ENCODE measurements around the gene PACS1. TPM values are rescaled to one million over a fixed set of nuclear protein-coding genes. Genes with fewer than 3 reads are reported as not detected.

Gene PACS1
- polyA plus RNA-seq, 1 experiment = 27.1 TPM

DNA sequence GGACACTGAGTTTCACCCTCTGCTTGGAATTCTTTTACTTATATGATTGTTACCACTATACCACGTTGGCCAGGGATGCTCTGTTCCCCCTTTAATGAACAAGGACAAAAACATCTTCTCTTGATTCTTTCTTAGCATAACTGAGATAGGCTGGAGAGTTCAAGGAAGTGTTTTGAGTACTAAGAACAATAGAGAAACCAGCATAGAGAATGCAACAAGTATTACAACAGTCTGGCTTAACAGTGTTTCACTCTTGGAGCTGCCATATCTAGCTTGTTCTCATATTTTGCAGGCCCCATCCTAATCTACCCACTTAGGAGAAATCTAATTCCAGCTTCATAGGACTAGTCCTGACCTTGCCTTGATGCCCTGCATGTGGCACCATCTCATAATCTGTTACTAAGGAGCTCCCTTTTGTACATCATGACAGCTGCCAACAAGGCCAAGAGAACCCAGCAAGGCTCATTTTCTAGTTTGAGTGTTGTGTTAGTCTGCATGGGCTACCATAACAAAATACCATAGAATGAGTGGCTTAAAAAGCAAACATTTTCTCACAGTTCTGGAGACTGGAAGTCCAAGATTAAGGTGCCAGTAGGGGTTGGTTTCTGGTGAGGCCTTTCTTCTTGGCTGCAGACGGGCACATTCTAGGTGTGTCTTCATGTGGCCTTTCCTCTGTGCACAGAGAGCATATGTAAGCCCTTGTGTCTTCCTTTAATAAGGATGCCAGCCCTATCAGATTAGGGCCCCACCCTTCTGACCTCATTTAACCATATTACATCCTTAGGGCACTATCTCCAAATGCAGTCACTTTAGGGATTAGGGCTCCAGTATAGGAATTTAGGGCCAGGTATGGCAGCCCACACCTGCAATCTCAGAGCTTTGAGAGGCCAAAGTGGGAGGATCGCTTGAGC, 37.8 kb downstream of the PACS1 start:
- DNase-seq (ENCODE audit: low read depth, low spot score) = no peak
- H3K4me3 ChIP-seq (ENCODE audit: low read depth, low read length) = no peak overlapping the region
- H3K27me3 ChIP-seq (ENCODE audit: control insufficient read depth, insufficient read depth, low read length) = no peaks in the 10 kb centered on the region
- ChIA-PET POLR2A (interaction anchor here (0.6 kb wide), 2 partner anchors 29 to 220 kb away, joined by 3 to 7 read pairs; partner anchors contain the start of gene FIBP), CTCF (interaction anchor here (0.6 to 1.8 kb wide), 2 partner anchors 40 to 114 kb away, joined by 3 to 4 read pairs; no protein-coding TSS in a partner anchor)
- H3K9me3 ChIP-seq (ENCODE audit: control insufficient read depth, insufficient read depth, low read length) = no peaks in the 10 kb centered on the region
- TF ChIP-seq, protein P1, sequence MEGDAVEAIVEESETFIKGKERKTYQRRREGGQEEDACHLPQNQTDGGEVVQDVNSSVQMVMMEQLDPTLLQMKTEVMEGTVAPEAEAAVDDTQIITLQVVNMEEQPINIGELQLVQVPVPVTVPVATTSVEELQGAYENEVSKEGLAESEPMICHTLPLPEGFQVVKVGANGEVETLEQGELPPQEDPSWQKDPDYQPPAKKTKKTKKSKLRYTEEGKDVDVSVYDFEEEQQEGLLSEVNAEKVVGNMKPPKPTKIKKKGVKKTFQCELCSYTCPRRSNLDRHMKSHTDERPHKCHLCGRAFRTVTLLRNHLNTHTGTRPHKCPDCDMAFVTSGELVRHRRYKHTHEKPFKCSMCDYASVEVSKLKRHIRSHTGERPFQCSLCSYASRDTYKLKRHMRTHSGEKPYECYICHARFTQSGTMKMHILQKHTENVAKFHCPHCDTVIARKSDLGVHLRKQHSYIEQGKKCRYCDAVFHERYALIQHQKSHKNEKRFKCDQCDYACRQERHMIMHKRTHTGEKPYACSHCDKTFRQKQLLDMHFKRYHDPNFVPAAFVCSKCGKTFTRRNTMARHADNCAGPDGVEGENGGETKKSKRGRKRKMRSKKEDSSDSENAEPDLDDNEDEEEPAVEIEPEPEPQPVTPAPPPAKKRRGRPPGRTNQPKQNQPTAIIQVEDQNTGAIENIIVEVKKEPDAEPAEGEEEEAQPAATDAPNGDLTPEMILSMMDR (IDR thresholded peaks at IDR 0.05; ENCODE audit: low read depth, low read length) = no peak
- H3K27ac ChIP-seq (ENCODE audit: low read depth, low read length) = no peak overlapping the region

DNA sequence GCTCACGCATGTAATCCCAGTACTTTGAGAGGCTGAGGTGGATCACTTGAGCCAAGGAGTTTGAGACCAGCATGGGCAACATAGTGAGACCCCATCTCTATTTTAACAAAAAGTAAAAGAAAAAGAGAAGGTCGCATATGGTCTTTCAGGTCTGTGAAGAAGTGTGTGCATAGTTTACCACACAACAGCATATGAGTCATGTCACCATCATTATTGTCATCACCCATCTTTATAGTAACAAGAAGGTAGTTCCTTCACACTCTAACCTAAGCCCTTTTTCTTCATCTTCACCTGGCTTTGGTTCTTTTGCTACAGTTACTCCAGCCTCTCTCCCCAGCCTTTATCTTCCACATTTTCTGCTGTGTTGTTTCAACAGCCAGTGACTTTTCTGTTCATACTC, 39.2 kb downstream of the PACS1 start:
- Histone ChIP-seq H3K27ac (ENCODE audit: low read depth, low read length) (no peak overlapping the region), H3K27me3 (ENCODE audit: control insufficient read depth, insufficient read depth, low read length) (no peaks in the 10 kb centered on the region), H3K9me3 (ENCODE audit: control insufficient read depth, insufficient read depth, low read length) (no peaks in the 10 kb centered on the region), H3K4me3 (ENCODE audit: low read depth, low read length) (no peak overlapping the region)
- ChIA-PET POLR2A (no interaction called here), CTCF (no interaction called here)
- TF ChIP-seq, protein P1 (IDR thresholded peaks at IDR 0.05; ENCODE audit: low read depth, low read length) = no peak
- no peak for DNase-seq (ENCODE audit: low read depth, low spot score)

DNA sequence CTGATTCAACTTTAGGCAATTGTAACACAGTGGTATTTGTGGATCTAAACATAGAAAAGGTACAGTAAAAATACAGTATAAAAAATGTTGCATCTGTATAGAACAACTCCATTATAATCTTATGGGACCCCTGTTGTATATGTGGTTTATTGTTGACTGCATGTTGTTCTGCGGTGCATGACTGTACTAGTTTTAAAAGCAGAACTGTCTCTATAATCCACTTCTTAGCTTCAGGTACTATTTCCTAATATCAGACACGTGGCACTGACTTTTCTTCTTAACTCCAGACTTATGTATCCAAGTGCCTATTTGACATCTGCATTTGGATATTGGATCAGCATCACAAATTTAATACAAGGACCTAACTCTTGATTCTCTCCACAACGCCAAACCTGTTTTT, 41.1 kb downstream of the PACS1 start:
- Histone ChIP-seq H3K27ac (ENCODE audit: low read depth, low read length) (no peak overlapping the region), H3K4me3 (ENCODE audit: low read depth, low read length) (no peak overlapping the region), H3K27me3 (ENCODE audit: control insufficient read depth, insufficient read depth, low read length) (no peaks in the 10 kb centered on the region), H3K9me3 (ENCODE audit: control insufficient read depth, insufficient read depth, low read length) (no peaks in the 10 kb centered on the region)
- DNase-seq (ENCODE audit: low read depth, low spot score) = no peak
- TF ChIP-seq, protein P1 (IDR thresholded peaks at IDR 0.05; ENCODE audit: low read depth, low read length) = no peak
- ChIA-PET POLR2A (no interaction called here), CTCF (no interaction called here)

DNA sequence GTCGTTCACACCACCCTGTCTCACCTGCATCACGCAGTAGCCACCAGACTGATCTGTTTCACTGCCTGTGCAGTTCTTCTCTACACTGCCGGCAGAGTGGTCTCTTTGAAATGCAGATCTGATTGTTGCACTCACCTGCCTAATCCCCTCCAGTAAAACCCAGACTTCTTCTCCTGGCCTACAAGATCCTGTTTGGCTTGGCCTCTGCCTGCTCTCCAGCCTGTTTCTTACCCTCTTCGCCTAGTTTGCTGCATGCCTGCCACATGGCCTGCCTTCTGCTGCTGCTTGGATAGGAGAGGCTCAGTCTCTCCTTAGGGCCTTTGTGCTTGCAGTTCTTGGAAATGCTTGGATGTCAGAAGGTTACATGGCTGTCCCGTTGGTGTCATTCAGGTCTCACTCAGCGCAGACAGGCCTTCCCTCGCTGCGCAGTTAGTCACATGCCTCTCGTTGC, 42.0 kb downstream of the PACS1 start:
- POLR2A ChIA-PET = no interaction called here
- no peaks in the 10 kb centered on the region for H3K27me3 ChIP-seq (ENCODE audit: control insufficient read depth, insufficient read depth, low read length)
- CTCF ChIA-PET = interaction anchor here (0.6 kb wide), 1 partner anchor 59 kb away, joined by 3 read pairs; no protein-coding TSS in a partner anchor
- H3K4me3 ChIP-seq (ENCODE audit: low read depth, low read length) = no peak overlapping the region
- peak overlapping the region; percentile 58 for H3K27ac ChIP-seq (ENCODE audit: low read depth, low read length)
- no peak for DNase-seq (ENCODE audit: low read depth, low spot score)
- no peaks in the 10 kb centered on the region for H3K9me3 ChIP-seq (ENCODE audit: control insufficient read depth, insufficient read depth, low read length)
- TF ChIP-seq, protein P1 (IDR thresholded peaks at IDR 0.05; ENCODE audit: low read depth, low read length) = no peak

All from AG04450 (cell line).